ENCODE data around the gene IMMP2L. TPM values are rescaled to one million over a fixed set of nuclear protein-coding genes. Genes with fewer than 3 reads are reported as not detected.

The IMMP2L gene
- total and polyA plus RNA-seq, 2 of the 13 experiments (the other 11 are each of a cell fraction or from before 2014, with no cell fraction given), result 7.8 to 16.9 TPM

GRCh38 chr7:111561904-111562732 lies at the start of gene IMMP2L (continued):
- peak; percentile 75; the same call in 1 of the 2 replicates for TF ChIP-seq ZFP91 (CRISPR knock-in tag; IDR thresholded peaks at IDR 0.05; ENCODE audit: borderline replicate concordance)
- 0 out of 2 replicates have a peak, but pooled peaks have one; percentile 21 for TF ChIP-seq TSC22D2 (CRISPR knock-in tag; IDR thresholded peaks at IDR 0.05; ENCODE audit: borderline replicate concordance)
- no peak for TF ChIP-seq ZNF570 (CRISPR knock-in tag; IDR thresholded peaks at IDR 0.05; ENCODE audit: borderline replicate concordance)
- TF ChIP-seq ZNF33A (CRISPR knock-in tag; IDR thresholded peaks at IDR 0.05; ENCODE audit: borderline replicate concordance), result no peak
- TF ChIP-seq ZNF142 (CRISPR knock-in tag; IDR thresholded peaks at IDR 0.05), result peak; percentile 41; the same call in 1 of the 2 replicates
- TF ChIP-seq ZNF768 (CRISPR knock-in tag; IDR thresholded peaks at IDR 0.05), result peak; percentile 46; the same call in 1 of the 2 replicates
- TF ChIP-seq ARNTL (CRISPR knock-in tag; IDR thresholded peaks at IDR 0.05), result no peak
- TF ChIP-seq NFE2L2 (IDR thresholded peaks at IDR 0.05; ENCODE audit: low read length), result no peak
- peak; percentile 21; the same call in 1 of the 2 replicates for TF ChIP-seq FOXO1 (CRISPR knock-in tag; IDR thresholded peaks at IDR 0.05)
- TF ChIP-seq FOXK1 (CRISPR knock-in tag; IDR thresholded peaks at IDR 0.05; ENCODE audit: borderline replicate concordance, low read depth), result no peak
- no peak for TF ChIP-seq TRAFD1 (CRISPR knock-in tag; IDR thresholded peaks at IDR 0.05; ENCODE audit: borderline replicate concordance)
- TF ChIP-seq KDM3A (CRISPR knock-in tag; IDR thresholded peaks at IDR 0.05; ENCODE audit: low read depth), result 0 out of 2 replicates have a peak, but pooled peaks have one; percentile 27
- no peak for TF ChIP-seq CERS6 (CRISPR knock-in tag; IDR thresholded peaks at IDR 0.05)
- no peak; the same call in 1 of the 2 replicates for TF ChIP-seq ZNF331 (CRISPR knock-in tag; IDR thresholded peaks at IDR 0.05)
- TF ChIP-seq MTA1 (CRISPR knock-in tag; IDR thresholded peaks at IDR 0.05; ENCODE audit: borderline replicate concordance), result peak; percentile 68; the same call in 1 of the 2 replicates

All from HepG2 (cell line).